ENCODE measurements around the gene MUCL3. TPM values are rescaled to one million over a fixed set of nuclear protein-coding genes. Genes with fewer than 3 reads are reported as not detected.
"Not testable (repeated sequence)": the region's sequence is repeated elsewhere in the genome, so short reads cannot be mapped to it uniquely, and the experiment has no call there.

The MUCL3 gene
- total RNA-seq, 1 donor from 2014 or later = not detected

DNA sequence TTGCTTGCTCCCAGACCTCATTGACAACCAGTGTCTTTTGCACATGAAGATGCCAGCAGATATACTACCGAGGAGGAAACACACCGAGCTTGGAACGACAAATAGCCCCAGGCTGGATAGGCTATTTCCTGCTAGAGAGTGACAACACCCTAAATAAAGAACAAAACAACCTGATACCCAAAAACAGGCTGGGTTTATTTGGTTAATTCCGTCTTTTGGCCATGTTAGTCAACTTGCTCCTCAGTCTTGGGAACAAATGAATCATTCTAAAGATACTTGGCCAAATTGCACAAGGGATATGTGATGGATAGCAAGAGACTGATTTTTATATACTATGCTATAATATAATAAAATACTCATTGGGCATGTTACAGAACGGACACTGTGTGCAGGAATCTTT lies 58.0 kb downstream of the MUCL3 start:
- H3K4me1 Mint-ChIP-seq (ENCODE audit: low read depth, unreplicated experiment) = no peaks in the 10 kb centered on the region
- H3K4me3 Mint-ChIP-seq (ENCODE audit: unreplicated experiment) = no peak overlapping the region
- TF ChIP-seq, protein P1, sequence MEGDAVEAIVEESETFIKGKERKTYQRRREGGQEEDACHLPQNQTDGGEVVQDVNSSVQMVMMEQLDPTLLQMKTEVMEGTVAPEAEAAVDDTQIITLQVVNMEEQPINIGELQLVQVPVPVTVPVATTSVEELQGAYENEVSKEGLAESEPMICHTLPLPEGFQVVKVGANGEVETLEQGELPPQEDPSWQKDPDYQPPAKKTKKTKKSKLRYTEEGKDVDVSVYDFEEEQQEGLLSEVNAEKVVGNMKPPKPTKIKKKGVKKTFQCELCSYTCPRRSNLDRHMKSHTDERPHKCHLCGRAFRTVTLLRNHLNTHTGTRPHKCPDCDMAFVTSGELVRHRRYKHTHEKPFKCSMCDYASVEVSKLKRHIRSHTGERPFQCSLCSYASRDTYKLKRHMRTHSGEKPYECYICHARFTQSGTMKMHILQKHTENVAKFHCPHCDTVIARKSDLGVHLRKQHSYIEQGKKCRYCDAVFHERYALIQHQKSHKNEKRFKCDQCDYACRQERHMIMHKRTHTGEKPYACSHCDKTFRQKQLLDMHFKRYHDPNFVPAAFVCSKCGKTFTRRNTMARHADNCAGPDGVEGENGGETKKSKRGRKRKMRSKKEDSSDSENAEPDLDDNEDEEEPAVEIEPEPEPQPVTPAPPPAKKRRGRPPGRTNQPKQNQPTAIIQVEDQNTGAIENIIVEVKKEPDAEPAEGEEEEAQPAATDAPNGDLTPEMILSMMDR (IDR thresholded peaks at IDR 0.05; ENCODE audit: partially characterized antibody, unreplicated experiment) = no peak
- no peak for DNase-seq
- H3K36me3 Mint-ChIP-seq (ENCODE audit: unreplicated experiment) = peaks cover 6% of the 10 kb centered on the region
- peaks cover 5% of the 10 kb centered on the region for H3K9me3 Mint-ChIP-seq (ENCODE audit: unreplicated experiment)
- H3K27me3 Mint-ChIP-seq (ENCODE audit: unreplicated experiment) = no peaks in the 10 kb centered on the region
- H3K27ac Mint-ChIP-seq (ENCODE audit: unreplicated experiment) = no peak overlapping the region

DNA sequence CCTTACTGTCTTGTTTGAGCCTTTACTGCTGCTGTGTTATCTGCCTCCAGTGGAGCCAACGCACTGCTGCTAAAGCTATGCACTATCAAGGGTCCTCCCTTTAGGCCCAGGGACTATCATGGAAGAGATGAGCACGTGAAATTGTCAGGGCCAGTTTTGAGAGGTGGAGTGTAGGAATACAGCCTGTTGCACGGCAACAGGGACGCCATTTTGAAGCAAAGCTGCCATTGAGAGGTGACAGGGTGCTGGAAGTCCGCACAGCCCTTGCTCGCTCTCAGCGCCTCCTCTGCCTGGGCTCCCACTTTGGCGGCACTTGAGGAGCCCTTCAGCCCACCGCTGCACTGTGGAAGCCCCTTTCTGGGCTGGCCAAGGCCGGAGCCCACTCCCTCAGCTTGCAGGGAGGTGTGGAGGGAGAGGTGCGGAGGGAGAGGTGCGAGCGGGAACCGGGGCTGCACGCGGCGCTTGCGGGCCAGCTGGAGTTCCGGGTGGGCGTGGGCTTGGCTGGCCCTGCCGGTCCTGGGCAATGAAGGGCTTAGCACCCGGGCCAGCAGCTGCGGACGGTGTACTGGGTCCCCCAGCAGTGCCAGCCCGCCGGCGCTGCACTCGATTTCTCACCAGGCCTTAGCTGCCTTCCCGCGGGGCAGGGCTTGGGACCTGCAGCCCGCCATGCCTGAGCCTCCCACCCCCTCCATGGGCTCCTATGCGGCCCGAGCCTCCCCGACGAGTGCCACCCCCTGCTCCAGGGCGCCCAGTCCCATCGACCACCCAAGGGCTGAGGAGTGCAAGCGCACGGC lies 59.5 kb downstream of the MUCL3 start:
- not testable (repeated sequence) for H3K27ac Mint-ChIP-seq (ENCODE audit: unreplicated experiment); DNase-seq; H3K36me3 Mint-ChIP-seq (ENCODE audit: unreplicated experiment); H3K4me3 Mint-ChIP-seq (ENCODE audit: unreplicated experiment); H3K27me3 Mint-ChIP-seq (ENCODE audit: unreplicated experiment); H3K4me1 Mint-ChIP-seq (ENCODE audit: low read depth, unreplicated experiment); H3K9me3 Mint-ChIP-seq (ENCODE audit: unreplicated experiment)

DNA sequence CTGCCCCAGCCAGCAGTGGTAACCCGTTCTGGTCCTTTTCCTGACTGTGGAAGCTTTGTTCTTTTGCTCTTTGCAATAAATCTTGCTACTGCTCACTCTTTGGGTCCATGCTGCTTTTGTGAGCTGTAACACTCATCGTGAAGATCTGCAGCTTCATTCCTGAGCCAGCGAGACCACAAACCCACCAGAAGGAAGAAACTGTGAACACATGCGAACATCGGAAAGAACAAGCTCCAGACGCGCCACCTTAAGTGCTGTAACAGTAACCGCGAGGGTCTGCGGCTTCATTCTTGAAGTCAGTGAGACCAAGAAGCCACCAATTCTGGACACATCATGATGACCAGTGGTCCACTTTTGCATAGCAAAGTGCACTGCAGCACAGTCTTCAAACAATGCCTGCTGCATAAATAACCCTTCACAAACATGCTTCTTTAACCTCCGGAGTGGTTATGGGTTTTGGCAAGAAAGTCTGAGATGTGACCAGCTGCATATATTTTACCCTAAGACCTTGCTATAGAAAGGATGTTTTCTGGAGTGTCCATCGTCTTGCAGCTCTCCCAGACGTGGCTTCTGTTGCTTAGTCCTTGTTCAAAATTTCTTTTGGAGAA lies 60.6 kb downstream of the MUCL3 start:
- H3K27ac Mint-ChIP-seq (ENCODE audit: unreplicated experiment) = no peak overlapping the region
- H3K27me3 Mint-ChIP-seq (ENCODE audit: unreplicated experiment) = no peaks in the 10 kb centered on the region
- H3K4me3 Mint-ChIP-seq (ENCODE audit: unreplicated experiment) = no peak overlapping the region
- no peaks in the 10 kb centered on the region for H3K4me1 Mint-ChIP-seq (ENCODE audit: low read depth, unreplicated experiment)
- no peak for DNase-seq
- no peaks in the 10 kb centered on the region for H3K36me3 Mint-ChIP-seq (ENCODE audit: unreplicated experiment)
- TF ChIP-seq, protein P1 (IDR thresholded peaks at IDR 0.05; ENCODE audit: partially characterized antibody, unreplicated experiment) = no peak
- peaks cover 1% of the 10 kb centered on the region for H3K9me3 Mint-ChIP-seq (ENCODE audit: unreplicated experiment)

GRCh38 chr6:31002471-31002870 lies 61.7 kb downstream of the MUCL3 start:
- DNase-seq = no peak
- Mint-ChIP-seq H3K36me3 (ENCODE audit: unreplicated experiment) (no peaks in the 10 kb centered on the region), H3K4me3 (ENCODE audit: unreplicated experiment) (no peak overlapping the region), H3K4me1 (ENCODE audit: low read depth, unreplicated experiment) (no peaks in the 10 kb centered on the region), H3K9me3 (ENCODE audit: unreplicated experiment) (peaks cover 1% of the 10 kb centered on the region), H3K27ac (ENCODE audit: unreplicated experiment) (no peak overlapping the region), H3K27me3 (ENCODE audit: unreplicated experiment) (no peaks in the 10 kb centered on the region)
- TF ChIP-seq, protein P1 (IDR thresholded peaks at IDR 0.05; ENCODE audit: partially characterized antibody, unreplicated experiment) = no peak

Other genes with a start within 250 kb of the MUCL3 start
- 52.2 TPM for gene NRM, start 250.0 kb upstream of the MUCL3 start, total RNA-seq (ENCODE audit: unreplicated experiment)
- gene MDC1, start 223.7 kb upstream of the MUCL3 start, total RNA-seq (ENCODE audit: unreplicated experiment) = 50.4 TPM
- gene TUBB, start 220.6 kb upstream of the MUCL3 start, total RNA-seq (ENCODE audit: unreplicated experiment) = 2,264 TPM
- gene FLOT1, start 198.3 kb upstream of the MUCL3 start, total RNA-seq (ENCODE audit: unreplicated experiment) = 191 TPM
- gene IER3, start 196.4 kb upstream of the MUCL3 start, total RNA-seq (ENCODE audit: unreplicated experiment) = 13.5 TPM
- gene DDR1, start 56.5 kb upstream of the MUCL3 start, total RNA-seq (ENCODE audit: unreplicated experiment) = 120 TPM
- 67.2 TPM for gene GTF2H4, start 32.8 kb upstream of the MUCL3 start, total RNA-seq (ENCODE audit: unreplicated experiment)
- gene VARS2, start 26.7 kb upstream of the MUCL3 start, total RNA-seq (ENCODE audit: unreplicated experiment) = 47.0 TPM
- not detected for gene SFTA2, start 8.8 kb upstream of the MUCL3 start, total RNA-seq (ENCODE audit: unreplicated experiment)
- not detected for gene MUC21, start 42.7 kb downstream of the MUCL3 start, total RNA-seq (ENCODE audit: unreplicated experiment)
- gene MUC22, start 69.5 kb downstream of the MUCL3 start, total RNA-seq (ENCODE audit: unreplicated experiment) = not detected
- not detected for gene C6orf15, start 171.6 kb downstream of the MUCL3 start, total RNA-seq (ENCODE audit: unreplicated experiment)
- gene PSORS1C1, start 173.8 kb downstream of the MUCL3 start, total RNA-seq (ENCODE audit: unreplicated experiment) = not detected
- not detected for gene CDSN, start 179.5 kb downstream of the MUCL3 start, total RNA-seq (ENCODE audit: unreplicated experiment)
- gene PSORS1C2, start 198.1 kb downstream of the MUCL3 start, total RNA-seq (ENCODE audit: unreplicated experiment) = 0.49 TPM
- gene CCHCR1, start 216.8 kb downstream of the MUCL3 start, total RNA-seq (ENCODE audit: unreplicated experiment) = 28.7 TPM
- gene TCF19, start 217.6 kb downstream of the MUCL3 start, total RNA-seq (ENCODE audit: unreplicated experiment) = 5.8 TPM
- 48.8 TPM for gene POU5F1, start 229.7 kb downstream of the MUCL3 start, total RNA-seq (ENCODE audit: unreplicated experiment)